Erythroblast (primary cell): Measurements from ENCODE around the gene OR5B2.

Source experiments
- GATA1 ChIP-seq: IDR thresholded peaks from 2 replicates; pipeline ENCODE4 v1.6.1; 2011; ENCODE audit warnings: low read depth, mild to moderate bottlenecking, control low read depth, low read length, moderate library complexity
- POLR2A ChIP-seq: IDR thresholded peaks from 2 replicates; pipeline ENCODE4 v1.6.1; 2011; ENCODE audit warnings: mild to moderate bottlenecking, low read length

GRCh38 chr11:58406774-58407173, 21.1 kb downstream of the OR5B2 start, which contains the start of gene OR5B3:
- TF ChIP-seq POLR2A (no peak), GATA1 (no peak)
